B cell (primary cell): Measurements from ENCODE around the gene EZH2. TPM values are rescaled to one million over a fixed set of nuclear protein-coding genes. Genes with fewer than 3 reads are reported as not detected.

ENCODE experiments used
- ATAC-seq: fragments of 200-7000 bp; cut with Tn5 transposase; one replicate; pipeline ENCODE4 v1.10.0; 2021; ENCODE audit warnings: low read depth, mild to moderate bottlenecking, moderate number of reproducible peaks, moderate library complexity
- CTCF ChIA-PET: fragments of 350-600 bp; sonication (Branson Sonifier 250); formaldehyde crosslinking; loops from one replicate; lab custom pipeline; 2021; ENCODE audit warnings: antibody characterized with exemption, inconsistent platforms; lab: Charles Lee
- POLR2A ChIA-PET: fragments of 350-600 bp; sonication (Branson Sonifier 250); formaldehyde crosslinking; loops from one replicate; lab custom pipeline; 2021; ENCODE audit warnings: antibody characterized with exemption; lab: Charles Lee
- DNase-seq: peaks from one replicate; pipeline ENCODE4 v3.0.0; 2013
- H2AFZ ChIP-seq: 2 replicates; pipeline ENCODE4 v1.6.1; 2012; ENCODE audit warnings: mild to moderate bottlenecking, low read depth, low read length; ENCODE audit not compliant: insufficient read depth, poor library complexity, severe bottlenecking
- H3K27ac ChIP-seq, 2 donors: 1 replicate in 1 of 2; 2 replicates in 1 of 2; pipeline ENCODE4 v1.5.1; 2012 to 2013; ENCODE audit warnings: low read length in 2 of 2, mild to moderate bottlenecking in 2 of 2, moderate library complexity in 1 of 2
- H3K27me3 ChIP-seq, 4 experiments: fragments of 200-600 bp in 1 of 4; sonication (generic) in 1 of 4; replicated peaks in 1 of 4; 1 replicate in 2 of 4; 2 replicates in 2 of 4; pipeline versions ENCODE4 v1.6.1 to v1.7.0; 2013 to 2016; ENCODE audit warnings: low read length in 3 of 4, mild to moderate bottlenecking in 2 of 4, mixed read lengths in 1 of 4, moderate library complexity in 1 of 4; ENCODE audit not compliant: insufficient read depth in 4 of 4, control insufficient read depth in 3 of 4; ENCODE audit errors: control extremely low read depth in 1 of 4
- H3K36me3 ChIP-seq, 2 experiments: replicated peaks in 1 of 2; 1 replicate in 1 of 2; 2 replicates in 1 of 2; pipeline versions ENCODE4 v1.6.1 to v1.7.1; 2013; ENCODE audit warnings: low read length in 1 of 2; ENCODE audit not compliant: insufficient read depth in 2 of 2, control insufficient read depth in 1 of 2; ENCODE audit errors: control extremely low read depth in 1 of 2, extremely low read depth in 1 of 2
- H3K4me1 ChIP-seq, 2 donors: fragments of 200-600 bp in 1 of 2; sonication (generic) in 1 of 2; 1 replicate in 1 of 2; 2 replicates in 1 of 2; pipeline versions ENCODE4 v1.5.1 to v1.6.1; 2013 to 2017; ENCODE audit warnings: low read length in 2 of 2; ENCODE audit not compliant: control insufficient read depth in 2 of 2, insufficient read depth in 2 of 2
- H3K4me2 ChIP-seq: replicated peaks from 2 replicates; pipeline ENCODE3; 2012; ENCODE audit warnings: mild to moderate bottlenecking, low read depth, low read length; ENCODE audit not compliant: poor library complexity, severe bottlenecking
- H3K4me3 ChIP-seq, 5 experiments: fragments of 200-600 bp in 1 of 5; sonication (generic) in 1 of 5; 1 replicate in 3 of 5; 2 replicates in 2 of 5; pipeline versions ENCODE4 v1.5.1 to v1.7.0; 2011 to 2016; ENCODE audit warnings: low read length in 4 of 5, mild to moderate bottlenecking in 4 of 5, low read depth in 2 of 5, control low read depth in 1 of 5, moderate library complexity in 1 of 5; ENCODE audit not compliant: insufficient read depth in 1 of 5; ENCODE audit errors: control extremely low read depth in 1 of 5, extremely low read depth in 1 of 5
- H3K79me2 ChIP-seq: fragments of 200-600 bp; sonication (generic); one replicate; pipeline ENCODE4 v1.6.0; 2016; ENCODE audit warnings: low read length; ENCODE audit not compliant: control insufficient read depth, insufficient read depth
- H3K9ac ChIP-seq: fragments of 200-600 bp; sonication (generic); 2 replicates; pipeline ENCODE4 v1.6.1; 2017; ENCODE audit warnings: mild to moderate bottlenecking, low read length, moderate library complexity
- H3K9me3 ChIP-seq, 3 donors: one replicate each; pipeline versions ENCODE4 v1.6.1 to v1.7.1; 2013; ENCODE audit warnings: low read length in 2 of 3; ENCODE audit not compliant: control insufficient read depth in 2 of 3, insufficient read depth in 1 of 3; ENCODE audit errors: control extremely low read depth in 1 of 3
- H4K20me1 ChIP-seq: 2 replicates; pipeline ENCODE4 v1.6.0; 2012; ENCODE audit warnings: mild to moderate bottlenecking, low read length; ENCODE audit not compliant: insufficient read depth, control insufficient read depth, poor library complexity, severe bottlenecking
- H3K27ac Mint-ChIP-seq: one replicate; pipeline ENCODE4 v1.8.0; 2021; ENCODE audit warnings: mixed read lengths
- H3K27me3 Mint-ChIP-seq: one replicate; pipeline ENCODE4 v1.8.0; 2021; ENCODE audit warnings: mixed read lengths
- H3K4me1 Mint-ChIP-seq: one replicate; pipeline ENCODE4 v1.8.0; 2021; ENCODE audit warnings: mixed read lengths
- H3K4me3 Mint-ChIP-seq: one replicate; pipeline ENCODE4 v1.8.0; 2021; ENCODE audit warnings: mixed read lengths
- H3K9me3 Mint-ChIP-seq: one replicate; pipeline ENCODE4 v1.8.0; 2022; ENCODE audit warnings: mixed read lengths; ENCODE audit not compliant: insufficient read depth
- CTCF ChIP-seq: fragments of 200-600 bp; IDR thresholded peaks from one replicate; pipeline ENCODE4 v1.8.0; 2022; ENCODE audit warnings: antibody characterized with exemption, mild to moderate bottlenecking
- EZH2 ChIP-seq: IDR thresholded peaks from 2 replicates; pipeline ENCODE4 v1.6.1; 2012; ENCODE audit warnings: borderline replicate concordance, low read depth, mild to moderate bottlenecking, moderate library complexity, low read length; ENCODE audit not compliant: insufficient read depth, poor library complexity, severe bottlenecking
- WGBS: methylation state at CpG from one replicate; pipeline ENCODE4 v1.1.5; 2013; ENCODE audit warnings: missing lambda C conversion rate; ENCODE audit not compliant: insufficient coverage; 5-methylcytosine and 5-hydroxymethylcytosine counted together
- intact Hi-C: fragments of 100-400 bp; cut with micrococcal nuclease; formaldehyde crosslinking; loops from one replicate; pipeline ENCODE4 v1.10.0; 2022
- polyA plus RNA-seq: library from polyadenylated mRNA; depleted of rRNA; stranded (reverse); fragments of >200 nt; gene quantifications from 2 replicates; pipeline ENCODE4 v1.2.3, GENCODE V29; 2012
- total RNA-seq, 2 donors: library from RNA; stranded (reverse); fragments of 120-200 nt in 1 of 2; gene quantifications; 1 replicate in 1 of 2; 2 replicates in 1 of 2; pipeline versions ENCODE4 v1.2.3 to v1.2.4, GENCODE V29; 2013 to 2022

EZH2 gene
- total and polyA plus RNA-seq, 2 donors (not counting 1 experiment from before 2014, with no cell fraction given), result 5.1 to 10.3 TPM

- no peaks in the 10 kb centered on the region for H3K36me3 ChIP-seq
- H3K9ac ChIP-seq, result no peak overlapping the region
- no peak overlapping the region for H3K4me2 ChIP-seq
- H3K4me1 ChIP-seq, result peaks cover 9 to 30% of the 10 kb centered on the region in 2 donors
- H3K4me3 ChIP-seq, result no peak overlapping the region
- H2AFZ ChIP-seq, result no peak overlapping the region
- H3K27me3 ChIP-seq, result no peaks in the 10 kb centered on the region
- no peaks in the 10 kb centered on the region for H4K20me1 ChIP-seq
- no peak for ATAC-seq
- H3K27ac ChIP-seq, result no peak overlapping the region
- no peaks in the 10 kb centered on the region for H3K9me3 Mint-ChIP-seq
- no peak overlapping the region for H3K27ac Mint-ChIP-seq
- no peak for TF ChIP-seq EZH2
- TF ChIP-seq CTCF, result no peak
- 71% methylated on average over 1 of the region's 1 CpG for WGBS
- POLR2A ChIA-PET, result no interaction called here
- no peak overlapping the region for H3K4me3 Mint-ChIP-seq
- CTCF ChIA-PET, result no interaction called here
- H3K9me3 ChIP-seq, result no peaks in the 10 kb centered on the region
- intact Hi-C loops, result no loop called here
- no peaks in the 10 kb centered on the region for H3K79me2 ChIP-seq
- peaks cover 33% of the 10 kb centered on the region for H3K4me1 Mint-ChIP-seq
- H3K27me3 Mint-ChIP-seq, result peaks cover 8% of the 10 kb centered on the region
- DNase-seq, result no peak
These were observed 27.5 kb upstream of the EZH2 start for GRCh38 chr7:148911626-148912025.

- Histone ChIP-seq H3K4me2 (no peak overlapping the region), H3K27me3 (no peaks in the 10 kb centered on the region), H2AFZ (no peak overlapping the region), H3K79me2 (no peaks in the 10 kb centered on the region), H3K36me3 (no peaks in the 10 kb centered on the region), H3K27ac (no peak overlapping the region), H4K20me1 (no peaks in the 10 kb centered on the region), H3K9ac (no peak overlapping the region), H3K4me1 (peaks cover 4 to 17% of the 10 kb centered on the region in 2 donors), H3K4me3 (no peak overlapping the region), H3K9me3 (no peaks in the 10 kb centered on the region)
- H3K9me3 Mint-ChIP-seq, result no peaks in the 10 kb centered on the region
- POLR2A ChIA-PET, result no interaction called here
- no peak overlapping the region for H3K4me3 Mint-ChIP-seq
- peaks cover 25% of the 10 kb centered on the region for H3K4me1 Mint-ChIP-seq
- no peak for DNase-seq
- CTCF ChIA-PET, result no interaction called here
- intact Hi-C loops, result no loop called here
- ATAC-seq, result no peak
- no peak overlapping the region for H3K27ac Mint-ChIP-seq
- 100% methylated on average over 1 of the region's 5 CpGs for WGBS
- TF ChIP-seq EZH2 (no peak), CTCF (no peak)
- peaks cover 8% of the 10 kb centered on the region for H3K27me3 Mint-ChIP-seq
These were observed 25.5 kb upstream of the EZH2 start for GRCh38 chr7:148909568-148909967.
